Loucy (cell line): Measurements from ENCODE around the gene RNF181.

Source experiments
- CTCF ChIP-seq: fragments of 200-600 bp; sonication (generic); conservative IDR thresholded peaks from 2 replicates; pipeline ENCODE4 v1.5.1; 2014; ENCODE audit warnings: mild to moderate bottlenecking, antibody characterized with exemption, low read length
- EZH2phosphoT487 ChIP-seq: fragments of 200-600 bp; IDR thresholded peaks from 2 replicates; pipeline ENCODE4 v1.6.1; 2018; ENCODE audit warnings: antibody characterized with exemption, mild to moderate bottlenecking, moderate library complexity, borderline replicate concordance

- no peak for TF ChIP-seq CTCF
- no peak for TF ChIP-seq EZH2phosphoT487
Measured at GRCh38 chr2:85596026-85596333, 435 bp downstream of the RNF181 start.
